Stimulated activated CD4-positive, alpha-beta T cell treated with anti-CD3 and anti-CD28 coated beads, Interleukin-12 subunit alpha, Interleukin-12 subunit beta, amount 100 ng/mL, for 48 hours (primary cell): ENCODE results near the gene EFCAB11.

Experiments used
- DNase-seq, 3 donors: peaks; one replicate each; pipeline ENCODE4 v3.0.0-alpha.2; 2020; ENCODE audit warnings: low read depth in 2 of 3, low spot score in 1 of 3

Gene EFCAB11

GRCh38 chr14:89954070-89955021 lies at the start of gene EFCAB11:
TSS of gene EFCAB11 (minus strand) at chr14:89954730. CDS start at chr14:89954660, 70 bp downstream.
- peak; percentile 87 to 94 (median 90) for DNase-seq

- DNase-seq: no peak
Measured at GRCh38 chr14:90003526-90004307, 49.2 kb upstream of the EFCAB11 start.

- DNase-seq: no peak
Measured at GRCh38 chr14:90000935-90001334, 46.4 kb upstream of the EFCAB11 start.

GRCh38 chr14:89996963-89997362 lies 42.4 kb upstream of the EFCAB11 start:
- no peak for DNase-seq

GRCh38 chr14:89992273-89992672 lies 37.7 kb upstream of the EFCAB11 start:
- no peak for DNase-seq

GRCh38 chr14:89990623-89991275 lies 36.2 kb upstream of the EFCAB11 start:
- DNase-seq: no peak

- DNase-seq: no peak
Measured at GRCh38 chr14:89990218-89990617, 35.7 kb upstream of the EFCAB11 start.

GRCh38 chr14:89988787-89989186 lies 34.3 kb upstream of the EFCAB11 start:
- DNase-seq: no peak

- no peak for DNase-seq
Measured at GRCh38 chr14:89987161-89987475, 32.6 kb upstream of the EFCAB11 start.

- DNase-seq: no peak
Measured at GRCh38 chr14:89986462-89987160, 32.1 kb upstream of the EFCAB11 start.

GRCh38 chr14:89983375-89983774 lies 28.8 kb upstream of the EFCAB11 start:
- no peak for DNase-seq

GRCh38 chr14:89978656-89979055 lies 24.1 kb upstream of the EFCAB11 start:
- DNase-seq: no peak

- DNase-seq: no peak
Measured at GRCh38 chr14:89977668-89978067, 23.1 kb upstream of the EFCAB11 start.

- peak; percentile 28 to 34 (median 32) for DNase-seq
Measured at GRCh38 chr14:89973234-89973823, 18.8 kb upstream of the EFCAB11 start.

GRCh38 chr14:89965839-89966238 lies 11.3 kb upstream of the EFCAB11 start:
- no peak for DNase-seq

GRCh38 chr14:89963288-89963978 lies 8.9 kb upstream of the EFCAB11 start:
- DNase-seq: no peak

GRCh38 chr14:89960914-89961313 lies 6.4 kb upstream of the EFCAB11 start:
- no peak for DNase-seq

GRCh38 chr14:89959853-89960445 lies 5.4 kb upstream of the EFCAB11 start:
- DNase-seq: no peak

GRCh38 chr14:89958966-89959365 lies 4.4 kb upstream of the EFCAB11 start:
- DNase-seq: no peak

- DNase-seq: no peak
Measured at GRCh38 chr14:89957791-89958190, 3.3 kb upstream of the EFCAB11 start.
